ENCODE data around the gene CCT6A.

GRCh38 chr7:56083150-56083785 is 31.7 kb downstream of the CCT6A start:
- TF ChIP-seq CTCF (IDR thresholded peaks at IDR 0.05; ENCODE audit: low read length) (no peak), EZH2 (IDR thresholded peaks at IDR 0.05; ENCODE audit: borderline replicate concordance, low read length) (no peak)
